ENCODE measurements around the gene EID3. TPM values are rescaled to one million over a fixed set of nuclear protein-coding genes. Genes with fewer than 3 reads are reported as not detected.

Gene EID3
- total RNA-seq, 4 donors from 2014 or later: 6.4 to 10.7 (median 8.0) TPM

GRCh38 chr12:104274811-104275210, 28.7 kb upstream of the EID3 start:
- TF ChIP-seq, protein P1, sequence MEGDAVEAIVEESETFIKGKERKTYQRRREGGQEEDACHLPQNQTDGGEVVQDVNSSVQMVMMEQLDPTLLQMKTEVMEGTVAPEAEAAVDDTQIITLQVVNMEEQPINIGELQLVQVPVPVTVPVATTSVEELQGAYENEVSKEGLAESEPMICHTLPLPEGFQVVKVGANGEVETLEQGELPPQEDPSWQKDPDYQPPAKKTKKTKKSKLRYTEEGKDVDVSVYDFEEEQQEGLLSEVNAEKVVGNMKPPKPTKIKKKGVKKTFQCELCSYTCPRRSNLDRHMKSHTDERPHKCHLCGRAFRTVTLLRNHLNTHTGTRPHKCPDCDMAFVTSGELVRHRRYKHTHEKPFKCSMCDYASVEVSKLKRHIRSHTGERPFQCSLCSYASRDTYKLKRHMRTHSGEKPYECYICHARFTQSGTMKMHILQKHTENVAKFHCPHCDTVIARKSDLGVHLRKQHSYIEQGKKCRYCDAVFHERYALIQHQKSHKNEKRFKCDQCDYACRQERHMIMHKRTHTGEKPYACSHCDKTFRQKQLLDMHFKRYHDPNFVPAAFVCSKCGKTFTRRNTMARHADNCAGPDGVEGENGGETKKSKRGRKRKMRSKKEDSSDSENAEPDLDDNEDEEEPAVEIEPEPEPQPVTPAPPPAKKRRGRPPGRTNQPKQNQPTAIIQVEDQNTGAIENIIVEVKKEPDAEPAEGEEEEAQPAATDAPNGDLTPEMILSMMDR (IDR thresholded peaks at IDR 0.05; ENCODE audit: low read depth): no peak

GRCh38 chr12:104275689-104276088, 27.9 kb upstream of the EID3 start:
- TF ChIP-seq, protein P1 (IDR thresholded peaks at IDR 0.05; ENCODE audit: low read depth): no peak

DNA sequence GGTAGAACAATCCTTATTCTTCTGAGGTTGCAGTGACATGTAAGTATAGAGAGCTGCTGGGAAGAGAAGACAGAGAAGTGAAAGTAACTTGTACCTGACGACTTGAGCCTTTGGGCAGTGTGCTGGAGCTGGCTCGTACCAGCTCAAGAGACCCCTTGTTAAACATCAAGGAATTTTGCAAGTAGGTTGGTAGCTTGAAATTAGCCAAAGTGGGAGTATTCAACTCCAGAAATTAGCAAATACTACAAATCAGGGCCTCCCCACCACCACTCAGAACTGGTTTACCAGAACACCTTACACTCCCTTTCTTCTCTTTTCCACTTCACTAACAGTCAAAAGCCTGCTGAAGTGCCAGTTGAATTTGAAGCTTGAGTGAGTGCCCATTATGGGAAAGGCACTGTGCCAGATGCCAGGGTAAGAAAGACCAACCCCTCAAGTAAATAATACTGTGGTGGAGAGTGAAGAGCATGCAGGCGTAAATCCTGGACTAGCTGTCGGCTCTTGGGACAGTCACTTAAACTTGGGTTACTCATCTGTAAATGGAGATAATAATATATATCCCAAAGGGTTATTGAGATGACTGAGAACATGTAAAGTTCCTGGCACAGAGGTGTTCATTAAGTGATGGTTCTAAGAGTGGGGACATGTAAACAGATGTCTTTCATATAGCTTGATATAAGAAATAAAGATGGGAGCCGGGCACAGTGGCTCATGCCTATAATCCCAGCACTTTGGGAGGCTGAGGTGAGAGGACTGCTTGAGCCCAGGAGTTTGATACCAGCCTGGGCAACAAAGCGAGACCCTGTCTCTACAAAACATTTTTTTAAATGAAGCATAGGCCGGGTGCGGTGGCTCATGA, 27.0 kb upstream of the EID3 start:
- TF ChIP-seq, protein P1 (IDR thresholded peaks at IDR 0.05; ENCODE audit: low read depth): no peak

DNA sequence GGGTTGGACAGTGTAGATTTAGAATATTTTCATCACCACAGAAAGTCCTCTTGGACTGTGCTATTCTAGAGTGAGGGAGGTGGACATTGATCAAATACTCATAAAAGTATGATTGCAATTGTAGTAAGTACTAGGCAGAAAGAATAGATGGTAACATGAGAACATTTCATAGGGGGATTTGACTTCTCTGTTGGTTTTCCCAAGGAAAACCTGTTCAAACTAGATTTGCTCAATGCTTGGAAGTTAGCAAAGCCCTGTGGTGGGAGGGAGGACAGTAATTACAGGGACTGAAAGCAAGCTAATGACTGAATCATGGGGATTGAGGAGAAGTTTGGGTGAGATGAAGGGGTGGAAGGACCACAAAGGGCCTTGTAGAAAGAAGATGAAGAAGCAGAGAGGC, 24.4 kb upstream of the EID3 start:
- TF ChIP-seq, protein P1 (IDR thresholded peaks at IDR 0.05; ENCODE audit: low read depth): no peak

GRCh38 chr12:104280111-104280510, 23.4 kb upstream of the EID3 start:
- TF ChIP-seq, protein P1 (IDR thresholded peaks at IDR 0.05; ENCODE audit: low read depth): no peak

DNA sequence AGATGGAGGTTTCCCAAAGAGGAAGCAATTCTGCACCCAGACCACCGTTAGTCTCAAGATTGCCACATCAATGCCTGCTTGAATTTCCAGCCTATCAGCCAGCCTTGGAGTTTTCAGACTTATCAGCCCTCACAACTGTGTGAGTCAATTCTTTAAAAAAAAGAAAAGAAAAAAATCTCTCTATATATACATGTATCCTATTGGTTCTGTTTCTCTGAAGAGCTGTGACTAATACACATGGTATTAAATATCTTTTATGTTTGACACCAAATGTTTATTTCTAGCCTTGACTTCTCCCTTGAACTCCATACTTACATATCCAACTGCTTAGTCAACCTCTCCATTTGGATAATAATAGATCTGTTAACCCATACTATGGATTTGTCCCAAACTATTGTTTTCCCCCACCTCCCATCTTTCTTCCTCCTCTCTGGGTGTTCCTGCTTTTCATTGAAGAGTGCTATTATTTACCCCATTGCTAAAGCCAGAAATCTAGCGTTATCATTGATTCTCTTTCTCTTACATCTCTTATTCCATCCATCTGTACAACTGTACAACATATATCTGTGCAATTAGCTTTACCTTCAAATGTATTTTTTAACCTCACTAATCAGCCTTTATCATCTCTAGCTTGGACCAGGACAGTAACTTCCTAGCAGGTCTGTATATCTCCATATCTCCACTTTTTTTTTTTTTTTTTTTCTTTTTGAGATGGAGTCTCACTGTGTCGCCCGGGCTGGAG, 22.7 kb upstream of the EID3 start:
- TF ChIP-seq, protein P1 (IDR thresholded peaks at IDR 0.05; ENCODE audit: low read depth): no peak

DNA sequence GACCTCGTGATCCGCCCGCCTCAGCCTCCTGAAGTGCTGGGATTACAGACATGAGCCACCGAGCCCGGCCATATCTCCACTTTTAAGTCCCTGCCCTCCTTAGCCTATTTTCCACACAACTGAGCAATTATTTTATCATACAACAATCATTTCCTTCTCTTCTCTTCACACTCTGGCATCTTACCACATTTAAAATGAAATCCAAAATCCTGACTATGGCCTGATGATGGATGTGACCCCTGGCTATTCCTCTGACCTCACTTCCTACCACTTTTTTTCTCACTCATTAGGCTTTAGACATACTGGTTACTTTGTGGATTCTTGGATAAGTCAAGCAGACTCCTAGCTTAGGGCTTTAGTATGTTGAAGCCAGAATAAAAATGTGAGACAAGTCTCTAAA, 21.9 kb upstream of the EID3 start:
- TF ChIP-seq, protein P1 (IDR thresholded peaks at IDR 0.05; ENCODE audit: low read depth): no peak

Data from subcutaneous adipose tissue (tissue), 4 donors.